HG02678 (cell line): ENCODE results near the gene ZNF771.
A peak's percentile ranks its signal among the peaks of the same experiment; 100 is the strongest.
"Not testable (repeated sequence)": the region's sequence is repeated elsewhere in the genome, so short reads cannot be mapped to it uniquely, and the experiment has no call there.

Experiments used
- ATAC-seq: cut with Tn5 transposase; IDR thresholded peaks from one replicate; pipeline ENCODE4 v1.9.1; 2021; ENCODE audit warnings: mild to moderate bottlenecking, moderate library complexity; ENCODE audit not compliant: unreplicated experiment

ZNF771 gene

GRCh38 chr16:30429678-30430427 is 22.4 kb downstream of the ZNF771 start, which contains the start of gene DCTPP1:
Gene DCTPP1 (minus strand): TSS chr16:30430030. CDS start chr16:30429980, 50 bp downstream.
- ATAC-seq = peak; percentile 97

- ATAC-seq = peak; percentile 2
Observed at GRCh38 chr16:30430428-30430970, 23.1 kb downstream of the ZNF771 start.

- no peak for ATAC-seq
Observed at GRCh38 chr16:30434852-30435251, 27.4 kb downstream of the ZNF771 start.

GRCh38 chr16:30437511-30438046 is 30.2 kb downstream of the ZNF771 start:
- ATAC-seq = no peak

GRCh38 chr16:30438835-30439234 is 31.4 kb downstream of the ZNF771 start:
- no peak for ATAC-seq

GRCh38 chr16:30439720-30440348 is 32.4 kb downstream of the ZNF771 start:
- no peak for ATAC-seq

GRCh38 chr16:30443631-30444030 is 36.2 kb downstream of the ZNF771 start:
- ATAC-seq = no peak

- ATAC-seq = no peak
Observed at GRCh38 chr16:30444231-30445148, 37.1 kb downstream of the ZNF771 start.

- peak; percentile 2 for ATAC-seq
Observed at GRCh38 chr16:30445149-30445407, 37.7 kb downstream of the ZNF771 start.

GRCh38 chr16:30445408-30446202 is 38.2 kb downstream of the ZNF771 start, which contains the start of gene SEPHS2:
Gene SEPHS2 (minus strand): TSS chr16:30445874. CDS start chr16:30445727, 147 bp downstream.
- peak; percentile 88 for ATAC-seq

- ATAC-seq = no peak
Observed at GRCh38 chr16:30446203-30446595, 38.8 kb downstream of the ZNF771 start.

- ATAC-seq = no peak
Observed at GRCh38 chr16:30447512-30448226, 40.3 kb downstream of the ZNF771 start.

- ATAC-seq = no peak
Observed at GRCh38 chr16:30449116-30449435, 41.7 kb downstream of the ZNF771 start.

GRCh38 chr16:30452709-30453580 is 45.5 kb downstream of the ZNF771 start:
- ATAC-seq = not testable (repeated sequence)

GRCh38 chr16:30456302-30456701 is 48.9 kb downstream of the ZNF771 start:
- no peak for ATAC-seq

GRCh38 chr16:30457256-30457655 is 49.9 kb downstream of the ZNF771 start:
- ATAC-seq = no peak

GRCh38 chr16:30457743-30458560 is 50.5 kb downstream of the ZNF771 start:
- no peak for ATAC-seq
